ENCODE measurements around the gene PLAAT1.

The PLAAT1 gene

DNA sequence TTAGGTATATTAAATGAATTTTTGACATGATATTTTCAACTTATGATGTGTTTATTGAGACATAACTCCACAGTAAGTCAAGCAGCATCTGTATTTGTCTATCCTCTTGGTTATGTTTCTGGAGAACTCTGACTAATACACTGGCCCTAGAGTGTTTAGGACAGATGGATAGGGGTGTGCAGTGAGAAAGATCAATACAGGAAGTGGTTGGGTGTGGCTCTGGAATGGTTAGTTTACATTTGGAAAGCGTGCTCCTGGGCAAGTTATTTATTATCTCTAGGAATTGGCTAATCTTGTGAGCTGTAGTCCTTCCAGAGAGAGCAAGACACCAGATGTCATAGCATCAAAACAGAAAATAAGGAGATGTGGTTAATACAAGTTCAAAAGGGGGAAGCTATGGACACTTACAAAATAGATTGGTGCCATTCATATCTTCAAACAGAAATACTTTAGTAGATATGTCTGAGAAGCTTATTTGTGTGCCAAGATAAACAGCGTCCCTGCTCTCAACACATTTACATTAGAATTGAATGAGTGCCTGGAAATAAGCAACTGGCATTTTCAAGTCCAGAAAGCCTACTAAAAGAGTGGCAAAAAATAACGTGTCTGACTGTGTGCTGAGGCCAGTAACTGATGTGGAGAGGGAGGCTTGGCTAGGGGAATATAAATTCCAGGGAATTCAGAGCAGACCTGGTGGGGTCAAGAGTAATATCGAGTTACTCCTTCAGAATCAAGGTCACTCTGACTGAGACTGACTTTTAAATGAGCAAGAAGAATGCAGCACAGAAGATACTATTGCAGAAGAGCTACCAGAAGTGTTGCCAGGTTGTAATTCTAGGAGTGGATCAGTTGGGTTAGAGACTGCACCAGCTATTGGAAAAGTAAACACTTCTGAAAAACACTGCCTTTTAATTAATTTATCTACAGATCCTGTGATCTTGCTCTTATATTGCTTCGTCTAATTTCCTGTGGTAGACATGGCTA is 33.4 kb upstream of the PLAAT1 start:
- H3K9ac ChIP-seq (ENCODE audit: low read length), result no peak overlapping the region
- H3K9me3 ChIP-seq (replicated peaks; ENCODE audit: insufficient read depth, low read length), result no peaks in the 10 kb centered on the region

DNA sequence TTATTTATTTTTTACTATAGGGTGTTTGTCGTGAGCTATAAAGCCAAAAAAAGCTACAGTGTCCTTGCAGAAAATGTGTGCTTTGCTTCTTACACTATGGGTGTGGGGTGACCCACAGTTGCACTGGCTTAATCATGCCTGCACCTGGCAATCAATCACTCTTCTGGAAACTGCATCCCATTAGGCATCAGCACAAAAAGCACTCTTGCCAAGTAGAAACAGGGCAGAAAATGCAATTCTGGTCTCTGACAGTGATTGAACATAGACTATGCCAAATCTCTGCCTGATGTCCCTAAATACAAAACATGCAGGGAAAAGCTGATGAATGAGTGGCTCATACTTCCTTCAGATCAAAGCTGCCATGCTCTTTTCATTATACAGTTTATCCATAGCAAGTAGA is 30.4 kb upstream of the PLAAT1 start:
- Histone ChIP-seq H3K27ac (ENCODE audit: low read length) (no peak overlapping the region), H4K20me1 (ENCODE audit: insufficient read depth, low read length) (no peaks in the 10 kb centered on the region), H3K9me3 (replicated peaks; ENCODE audit: insufficient read depth, low read length) (no peaks in the 10 kb centered on the region), H3K4me3 (ENCODE audit: low read length) (no peak overlapping the region), H3K9me2 (replicated peaks; ENCODE audit: insufficient read depth, low read length) (no peaks in the 10 kb centered on the region), H3F3A (ENCODE audit: insufficient read depth, low read length) (no peaks in the 10 kb centered on the region), H3K36me3 (replicated peaks; ENCODE audit: insufficient read depth, low read length) (no peaks in the 10 kb centered on the region), H2AFZ (ENCODE audit: low read length) (no peak overlapping the region), H3K4me1 (ENCODE audit: low read length) (no peaks in the 10 kb centered on the region), H3K27me3 (replicated peaks; ENCODE audit: insufficient read depth, low read length) (no peaks in the 10 kb centered on the region), H3K79me2 (ENCODE audit: low read length) (no peaks in the 10 kb centered on the region), H3K9ac (ENCODE audit: low read length) (no peak overlapping the region), H3K4me2 (ENCODE audit: low read depth, low read length) (no peak overlapping the region)
- TF ChIP-seq, protein P1, sequence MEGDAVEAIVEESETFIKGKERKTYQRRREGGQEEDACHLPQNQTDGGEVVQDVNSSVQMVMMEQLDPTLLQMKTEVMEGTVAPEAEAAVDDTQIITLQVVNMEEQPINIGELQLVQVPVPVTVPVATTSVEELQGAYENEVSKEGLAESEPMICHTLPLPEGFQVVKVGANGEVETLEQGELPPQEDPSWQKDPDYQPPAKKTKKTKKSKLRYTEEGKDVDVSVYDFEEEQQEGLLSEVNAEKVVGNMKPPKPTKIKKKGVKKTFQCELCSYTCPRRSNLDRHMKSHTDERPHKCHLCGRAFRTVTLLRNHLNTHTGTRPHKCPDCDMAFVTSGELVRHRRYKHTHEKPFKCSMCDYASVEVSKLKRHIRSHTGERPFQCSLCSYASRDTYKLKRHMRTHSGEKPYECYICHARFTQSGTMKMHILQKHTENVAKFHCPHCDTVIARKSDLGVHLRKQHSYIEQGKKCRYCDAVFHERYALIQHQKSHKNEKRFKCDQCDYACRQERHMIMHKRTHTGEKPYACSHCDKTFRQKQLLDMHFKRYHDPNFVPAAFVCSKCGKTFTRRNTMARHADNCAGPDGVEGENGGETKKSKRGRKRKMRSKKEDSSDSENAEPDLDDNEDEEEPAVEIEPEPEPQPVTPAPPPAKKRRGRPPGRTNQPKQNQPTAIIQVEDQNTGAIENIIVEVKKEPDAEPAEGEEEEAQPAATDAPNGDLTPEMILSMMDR (IDR thresholded peaks at IDR 0.05; ENCODE audit: low read length), result no peak
- TF ChIP-seq EZH2phosphoT487 (IDR thresholded peaks at IDR 0.05; ENCODE audit: low read length) (no peak), EZH2 (optimal IDR thresholded peaks at IDR 0.05; ENCODE audit: low read depth, low read length) (no peak)
- no peak for DNase-seq

More for the DNA sequence above, 33.4 kb upstream of the PLAAT1 start:
- DNase-seq, result peak; percentile 1
- Histone ChIP-seq H2AFZ (ENCODE audit: low read length) (no peak overlapping the region), H4K20me1 (ENCODE audit: insufficient read depth, low read length) (no peaks in the 10 kb centered on the region), H3K4me1 (ENCODE audit: low read length) (no peaks in the 10 kb centered on the region), H3K4me2 (ENCODE audit: low read depth, low read length) (no peak overlapping the region), H3K36me3 (replicated peaks; ENCODE audit: insufficient read depth, low read length) (no peaks in the 10 kb centered on the region), H3K9me2 (replicated peaks; ENCODE audit: insufficient read depth, low read length) (no peaks in the 10 kb centered on the region), H3K4me3 (ENCODE audit: low read length) (no peak overlapping the region), H3K27me3 (replicated peaks; ENCODE audit: insufficient read depth, low read length) (no peaks in the 10 kb centered on the region), H3K79me2 (ENCODE audit: low read length) (no peaks in the 10 kb centered on the region), H3F3A (ENCODE audit: insufficient read depth, low read length) (no peaks in the 10 kb centered on the region), H3K27ac (ENCODE audit: low read length) (no peak overlapping the region)
- TF ChIP-seq EZH2phosphoT487 (IDR thresholded peaks at IDR 0.05; ENCODE audit: low read length), result no peak
- TF ChIP-seq, protein P1 (IDR thresholded peaks at IDR 0.05; ENCODE audit: low read length), result no peak
- TF ChIP-seq EZH2 (optimal IDR thresholded peaks at IDR 0.05; ENCODE audit: low read depth, low read length), result no peak

DNA sequence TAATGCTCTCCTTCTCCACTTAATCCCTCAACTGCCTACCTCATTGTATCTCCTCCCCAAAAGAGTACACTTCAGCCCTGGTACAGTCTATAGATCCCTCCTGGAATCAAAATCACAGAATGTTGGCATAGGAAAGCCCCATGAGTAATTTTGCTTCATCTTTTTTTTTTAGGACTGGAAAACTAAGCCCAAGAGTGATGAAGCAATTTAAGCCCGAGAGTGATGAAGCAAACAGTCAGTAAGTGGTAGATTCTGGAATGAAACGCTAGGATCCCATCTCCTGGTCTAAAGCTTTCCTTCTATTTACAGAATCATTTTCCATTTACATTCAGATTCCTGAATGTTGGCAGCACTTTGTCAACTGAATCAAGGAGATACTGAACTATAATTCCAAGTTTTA is 29.8 kb upstream of the PLAAT1 start:
- H3K4me2 ChIP-seq (ENCODE audit: low read depth, low read length), result no peak overlapping the region
- no peak for TF ChIP-seq EZH2 (optimal IDR thresholded peaks at IDR 0.05; ENCODE audit: low read depth, low read length)
- TF ChIP-seq, protein P1 (IDR thresholded peaks at IDR 0.05; ENCODE audit: low read length), result no peak
- TF ChIP-seq EZH2phosphoT487 (IDR thresholded peaks at IDR 0.05; ENCODE audit: low read length), result no peak

More for the DNA sequence above, 29.8 kb upstream of the PLAAT1 start:
- H3F3A ChIP-seq (ENCODE audit: insufficient read depth, low read length), result no peaks in the 10 kb centered on the region
- no peak for DNase-seq
- no peaks in the 10 kb centered on the region for H3K9me2 ChIP-seq (replicated peaks; ENCODE audit: insufficient read depth, low read length)
- no peaks in the 10 kb centered on the region for H4K20me1 ChIP-seq (ENCODE audit: insufficient read depth, low read length)
- H3K9ac ChIP-seq (ENCODE audit: low read length), result no peak overlapping the region
- no peaks in the 10 kb centered on the region for H3K79me2 ChIP-seq (ENCODE audit: low read length)
- H3K36me3 ChIP-seq (replicated peaks; ENCODE audit: insufficient read depth, low read length), result no peaks in the 10 kb centered on the region
- no peak overlapping the region for H3K4me3 ChIP-seq (ENCODE audit: low read length)
- H2AFZ ChIP-seq (ENCODE audit: low read length), result no peak overlapping the region
- no peak overlapping the region for H3K27ac ChIP-seq (ENCODE audit: low read length)
- H3K4me1 ChIP-seq (ENCODE audit: low read length), result no peaks in the 10 kb centered on the region
- no peaks in the 10 kb centered on the region for H3K9me3 ChIP-seq (replicated peaks; ENCODE audit: insufficient read depth, low read length)
- H3K27me3 ChIP-seq (replicated peaks; ENCODE audit: insufficient read depth, low read length), result no peaks in the 10 kb centered on the region

Measured in MM.1S (cell line).